HEK293 (cell line): ENCODE results near the gene EXD3.
A peak's percentile ranks its signal among the peaks of the same experiment; 100 is the strongest.

Experiments used
- CTCF ChIA-PET: fragments of 350-600 bp; formaldehyde crosslinking; extraction: SDS; loops from one replicate; lab custom pipeline; 2021; ENCODE audit warnings: antibody characterized with exemption; lab: Yijun Ruan, JAX
- POLR2A ChIA-PET: fragments of 300-600 bp; formaldehyde crosslinking; extraction: SDS; loops from one replicate; lab custom pipeline; 2020; ENCODE audit warnings: antibody characterized with exemption, inconsistent platforms; lab: Yijun Ruan, JAX
- H3K27ac ChIP-seq: fragments of 200-500 bp; sonication (Bioruptor generic); 2 replicates; pipeline ENCODE4 v1.5.1; 2014; ENCODE audit warnings: low read depth, low read length, control low read depth, inconsistent platforms; ENCODE audit errors: extremely low read depth
- H3K36me3 ChIP-seq, 2 experiments: fragments of 200-500 bp in 1 of 2; sonication (Bioruptor generic) in 1 of 2; 1 replicate in 1 of 2; 2 replicates in 1 of 2; pipeline ENCODE4 v1.5.1; 2014 to 2017; ENCODE audit warnings: inconsistent platforms in 2 of 2, low read length in 2 of 2; ENCODE audit not compliant: control insufficient read depth in 2 of 2, insufficient read depth in 1 of 2
- H3K4me1 ChIP-seq: fragments of 200-500 bp; sonication (Bioruptor generic); 2 replicates; pipeline ENCODE4 v1.5.1; 2014; ENCODE audit warnings: mild to moderate bottlenecking, low read length, inconsistent platforms; ENCODE audit not compliant: control insufficient read depth, insufficient read depth
- H3K4me3 ChIP-seq: 2 replicates; pipeline ENCODE4 v1.5.1; 2011; ENCODE audit warnings: low read depth, mild to moderate bottlenecking, control low read depth, low read length, moderate library complexity
- H3K9me3 ChIP-seq: fragments of 200-500 bp; sonication (Bioruptor generic); 2 replicates; pipeline ENCODE4 v1.5.1; 2014; ENCODE audit warnings: low read depth, low read length, inconsistent platforms; ENCODE audit not compliant: control insufficient read depth, insufficient read depth
- HIC1 ChIP-seq: fragments of 450-650 bp; formaldehyde crosslinking; IDR thresholded peaks from 2 replicates; pipeline ENCODE4 v1.5.1; 2016; ENCODE audit warnings: missing biosample characterization, missing genetic modification characterization
- KLF9 ChIP-seq: fragments of 450-650 bp; formaldehyde crosslinking; IDR thresholded peaks from 2 replicates; pipeline ENCODE4 v1.5.1; 2016; ENCODE audit warnings: missing biosample characterization, missing genetic modification characterization, low read depth
- SETDB1 ChIP-seq: IDR thresholded peaks from one replicate; pipeline ENCODE4 v1.6.1; 2017; ENCODE audit warnings: mild to moderate bottlenecking, low read length, moderate library complexity, mixed read lengths; ENCODE audit not compliant: insufficient read length
- ZBTB11 ChIP-seq: fragments of 450-650 bp; formaldehyde crosslinking; conservative IDR thresholded peaks from 2 replicates; pipeline ENCODE4 v1.5.1; 2016; ENCODE audit warnings: low read depth, missing biosample characterization, missing genetic modification characterization
- ZBTB6 ChIP-seq: fragments of 450-650 bp; formaldehyde crosslinking; IDR thresholded peaks from 2 replicates; pipeline ENCODE4 v1.5.1; 2017; ENCODE audit warnings: missing biosample characterization, missing genetic modification characterization
- ZFHX2 ChIP-seq: fragments of 450-650 bp; formaldehyde crosslinking; conservative IDR thresholded peaks from 2 replicates; pipeline ENCODE4 v1.5.1; 2016; ENCODE audit warnings: missing biosample characterization, missing genetic modification characterization
- ZNF138 ChIP-seq: fragments of 450-650 bp; formaldehyde crosslinking; IDR thresholded peaks from 2 replicates; pipeline ENCODE4 v1.5.1; 2016; ENCODE audit warnings: missing biosample characterization, missing genetic modification characterization, borderline replicate concordance
- ZNF274 ChIP-seq, 2 experiments: fragments of 200-500 bp in 1 of 2; fragments of 450-650 bp in 1 of 2; sonication (Bioruptor generic) in 1 of 2; formaldehyde crosslinking in 1 of 2; IDR thresholded peaks; 2 replicates each; pipeline versions ENCODE4 v1.5.1 to v1.6.1; 2014 to 2016; ENCODE audit warnings: borderline replicate concordance in 1 of 2, inconsistent platforms in 1 of 2, low read length in 1 of 2, missing biosample characterization in 1 of 2, missing genetic modification characterization in 1 of 2
- ZNF341 ChIP-seq: fragments of 450-650 bp; formaldehyde crosslinking; IDR thresholded peaks from 2 replicates; pipeline ENCODE4; 2016; ENCODE audit warnings: low read depth, missing biosample characterization, missing genetic modification characterization
- ZNF37A ChIP-seq: fragments of 450-650 bp; IDR thresholded peaks from 2 replicates; pipeline ENCODE4 v1.5.1; 2018; ENCODE audit warnings: missing biosample characterization, missing genetic modification characterization
- ZNF416 ChIP-seq: fragments of 450-650 bp; formaldehyde crosslinking; IDR thresholded peaks from 2 replicates; pipeline ENCODE4 v1.5.1; 2016; ENCODE audit warnings: missing biosample characterization, missing genetic modification characterization
- ZNF423 ChIP-seq: fragments of 450-650 bp; formaldehyde crosslinking; IDR thresholded peaks from 2 replicates; pipeline ENCODE4 v1.5.1; 2016; ENCODE audit warnings: missing biosample characterization, missing genetic modification characterization
- ZNF488 ChIP-seq: fragments of 450-650 bp; formaldehyde crosslinking; IDR thresholded peaks from 2 replicates; pipeline ENCODE4 v1.5.1; 2016; ENCODE audit warnings: missing biosample characterization, missing genetic modification characterization
- ZNF529 ChIP-seq: fragments of 450-650 bp; formaldehyde crosslinking; IDR thresholded peaks from 2 replicates; pipeline ENCODE4 v1.5.1; 2017; ENCODE audit warnings: missing genetic modification characterization, missing biosample characterization; ENCODE audit not compliant: insufficient replicate concordance
- ZNF639 ChIP-seq: fragments of 450-650 bp; formaldehyde crosslinking; IDR thresholded peaks from 2 replicates; pipeline ENCODE4 v1.5.1; 2016; ENCODE audit warnings: missing biosample characterization, missing genetic modification characterization

Gene EXD3

GRCh38 chr9:137352511-137353222 lies 70.3 kb downstream of the EXD3 start (continued):
- TF ChIP-seq ZNF488 (tag by site-specific recombination) = no peak
- no peak for TF ChIP-seq ZNF274 (IDR thresholded peaks at IDR 0.05; ENCODE audit: low read length)
- TF ChIP-seq ZNF274 (tag by site-specific recombination; IDR thresholded peaks at IDR 0.05; ENCODE audit: borderline replicate concordance) = no peak
- no peak for TF ChIP-seq ZBTB11 (tag by site-specific recombination)
- TF ChIP-seq KLF9 (tag by site-specific recombination) = no peak
- TF ChIP-seq ZNF416 = no peak
- no peak for TF ChIP-seq ZNF37A (tag by site-specific recombination)
- no peak for TF ChIP-seq ZNF138
- TF ChIP-seq ZNF639 (tag by site-specific recombination) = no peak

- no peaks in the 10 kb centered on the region for H3K9me3 ChIP-seq
Measured at GRCh38 chr9:137351781-137352501, 71.0 kb downstream of the EXD3 start.

More at GRCh38 chr9:137351781-137352501, 71.0 kb downstream of the EXD3 start:
- no peaks in the 10 kb centered on the region for H3K36me3 ChIP-seq
- no peaks in the 10 kb centered on the region for H3K4me1 ChIP-seq
- ChIA-PET CTCF (no interaction called here), POLR2A (no interaction called here)
- TF ChIP-seq HIC1 (peak; percentile 47; the same call in 1 of the 2 replicates), ZBTB6 (no peak), ZNF341 (tag by site-specific recombination) (no peak), ZNF529 (tag by site-specific recombination) (no peak), ZNF423 (no peak), ZFHX2 (tag by site-specific recombination) (no peak), SETDB1 (no peak)
- H3K27ac ChIP-seq = no peak overlapping the region
- H3K4me3 ChIP-seq = no peak overlapping the region
